Measurements from ENCODE around the gene MYO5B.
"Not testable (repeated sequence)": the region's sequence is repeated elsewhere in the genome, so short reads cannot be mapped to it uniquely, and the experiment has no call there.

The MYO5B gene

DNA sequence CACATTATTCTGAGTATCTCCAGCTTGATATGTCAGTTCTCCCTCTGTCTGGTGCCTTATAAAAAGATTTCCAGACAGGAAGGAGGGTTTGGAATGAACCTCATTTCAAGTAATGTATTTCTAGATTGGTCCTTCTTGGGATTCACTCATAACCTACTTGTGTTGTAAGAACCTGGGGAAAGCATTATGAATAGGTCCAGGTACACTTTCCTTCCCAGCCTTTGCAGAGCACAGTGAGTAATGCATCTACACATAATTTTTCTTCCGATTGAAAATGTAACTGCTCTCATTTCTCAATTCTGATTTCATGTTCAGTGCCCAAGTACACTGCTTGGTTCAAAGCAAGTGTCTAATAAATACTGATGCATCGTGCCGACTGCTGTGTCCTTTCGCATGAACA, 356.6 kb downstream of the MYO5B start:
- Mint-ChIP-seq H3K9me3 (no peaks in the 10 kb centered on the region), H3K27ac (no peak overlapping the region), H3K4me3 (no peak overlapping the region), H3K4me1 (peaks cover 15% of the 10 kb centered on the region), H3K36me3 (ENCODE audit: low read depth) (peaks cover 6% of the 10 kb centered on the region), H3K27me3 (ENCODE audit: low read depth) (no peaks in the 10 kb centered on the region)
- TF ChIP-seq, protein P1, sequence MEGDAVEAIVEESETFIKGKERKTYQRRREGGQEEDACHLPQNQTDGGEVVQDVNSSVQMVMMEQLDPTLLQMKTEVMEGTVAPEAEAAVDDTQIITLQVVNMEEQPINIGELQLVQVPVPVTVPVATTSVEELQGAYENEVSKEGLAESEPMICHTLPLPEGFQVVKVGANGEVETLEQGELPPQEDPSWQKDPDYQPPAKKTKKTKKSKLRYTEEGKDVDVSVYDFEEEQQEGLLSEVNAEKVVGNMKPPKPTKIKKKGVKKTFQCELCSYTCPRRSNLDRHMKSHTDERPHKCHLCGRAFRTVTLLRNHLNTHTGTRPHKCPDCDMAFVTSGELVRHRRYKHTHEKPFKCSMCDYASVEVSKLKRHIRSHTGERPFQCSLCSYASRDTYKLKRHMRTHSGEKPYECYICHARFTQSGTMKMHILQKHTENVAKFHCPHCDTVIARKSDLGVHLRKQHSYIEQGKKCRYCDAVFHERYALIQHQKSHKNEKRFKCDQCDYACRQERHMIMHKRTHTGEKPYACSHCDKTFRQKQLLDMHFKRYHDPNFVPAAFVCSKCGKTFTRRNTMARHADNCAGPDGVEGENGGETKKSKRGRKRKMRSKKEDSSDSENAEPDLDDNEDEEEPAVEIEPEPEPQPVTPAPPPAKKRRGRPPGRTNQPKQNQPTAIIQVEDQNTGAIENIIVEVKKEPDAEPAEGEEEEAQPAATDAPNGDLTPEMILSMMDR (IDR thresholded peaks at IDR 0.05; ENCODE audit: unreplicated experiment in 3 of 3), result no peak

DNA sequence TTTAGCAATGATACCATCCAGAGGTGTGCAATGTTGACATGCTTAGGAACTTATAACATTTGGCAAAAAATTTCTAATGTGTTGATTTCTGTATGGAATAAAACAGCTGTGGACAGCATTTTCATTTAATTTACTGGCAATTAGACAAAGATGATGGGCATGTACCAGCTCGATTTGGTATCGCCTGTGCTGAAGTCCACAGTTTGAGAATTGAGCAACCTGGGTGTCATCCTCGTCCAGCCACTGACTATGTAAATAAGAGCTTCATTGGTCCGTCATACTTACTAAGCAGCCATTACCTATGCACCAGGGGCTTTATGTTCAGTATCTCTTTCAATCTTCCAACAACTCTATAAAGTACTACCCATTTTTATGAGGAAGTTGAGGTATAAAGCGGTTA, 357.1 kb downstream of the MYO5B start:
- H3K27me3 Mint-ChIP-seq (ENCODE audit: low read depth), result no peaks in the 10 kb centered on the region

DNA sequence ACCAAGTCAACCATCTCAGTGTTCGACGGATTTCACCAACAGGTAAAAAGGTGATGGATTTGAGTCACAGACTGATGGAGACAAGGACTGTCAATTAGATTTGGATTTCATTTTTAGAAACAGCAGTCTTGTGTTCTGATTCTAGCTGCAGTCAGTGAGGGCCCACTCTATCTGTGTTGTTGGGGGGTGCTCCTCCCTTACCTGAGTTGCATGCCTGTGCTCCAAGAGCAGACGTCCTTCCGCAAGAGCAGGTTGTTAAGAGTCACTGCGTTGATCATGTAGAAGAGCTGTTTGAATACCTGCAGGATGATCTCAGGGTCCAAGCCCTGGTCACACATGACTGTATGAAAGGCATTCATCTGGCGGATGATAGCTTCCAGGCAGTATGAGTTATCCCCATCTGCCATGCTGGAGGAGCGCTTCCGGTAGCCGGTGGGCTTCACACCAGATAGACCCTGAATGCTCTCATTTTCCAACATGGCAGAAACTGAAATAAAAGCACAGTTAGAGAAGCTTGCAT, 357.6 kb downstream of the MYO5B start:
- H3K4me3 Mint-ChIP-seq; H3K36me3 Mint-ChIP-seq (ENCODE audit: low read depth); H3K9me3 Mint-ChIP-seq; H3K27me3 Mint-ChIP-seq (ENCODE audit: low read depth): not testable (repeated sequence)
- Mint-ChIP-seq H3K27ac (peak overlapping the region in 1 of 3 experiments; percentile 70), H3K4me1 (peaks cover 10% of the 10 kb centered on the region)

More for the DNA sequence above, 357.1 kb downstream of the MYO5B start:
- H3K36me3 Mint-ChIP-seq (ENCODE audit: low read depth), result peaks cover 6% of the 10 kb centered on the region
- TF ChIP-seq, protein P1 (IDR thresholded peaks at IDR 0.05; ENCODE audit: unreplicated experiment in 3 of 3), result no peak
- H3K4me1 Mint-ChIP-seq, result peaks cover 10% of the 10 kb centered on the region
- no peaks in the 10 kb centered on the region for H3K9me3 Mint-ChIP-seq
- H3K27ac Mint-ChIP-seq, result no peak overlapping the region
- no peak overlapping the region for H3K4me3 Mint-ChIP-seq

DNA sequence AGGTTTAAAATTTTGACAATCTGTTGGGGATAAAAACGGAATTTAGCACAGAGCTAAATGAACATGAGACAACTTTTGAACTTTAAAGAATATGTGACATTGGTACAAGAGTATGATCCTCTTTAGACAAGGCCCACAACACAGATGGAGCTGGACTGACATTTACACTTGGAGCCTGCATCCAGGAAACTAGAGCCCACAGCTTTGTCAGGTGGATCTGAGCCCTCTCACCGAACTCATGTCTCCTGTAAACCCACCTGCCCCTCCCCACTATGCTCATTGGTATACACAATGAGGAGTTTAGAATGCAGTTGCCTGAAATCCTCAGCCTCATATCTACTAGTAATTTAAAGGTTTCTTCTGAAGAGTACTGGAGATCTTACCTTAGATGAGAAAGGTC, 359.5 kb downstream of the MYO5B start:
- no peaks in the 10 kb centered on the region for H3K4me1 Mint-ChIP-seq
- no peak overlapping the region for H3K4me3 Mint-ChIP-seq
- no peaks in the 10 kb centered on the region for H3K9me3 Mint-ChIP-seq
- no peaks in the 10 kb centered on the region for H3K27me3 Mint-ChIP-seq (ENCODE audit: low read depth)
- TF ChIP-seq, protein P1 (IDR thresholded peaks at IDR 0.05; ENCODE audit: unreplicated experiment in 3 of 3), result no peak
- peaks cover 10% of the 10 kb centered on the region for H3K36me3 Mint-ChIP-seq (ENCODE audit: low read depth)
- peak overlapping the region in 1 of 3 experiments; percentile 31 for H3K27ac Mint-ChIP-seq

DNA sequence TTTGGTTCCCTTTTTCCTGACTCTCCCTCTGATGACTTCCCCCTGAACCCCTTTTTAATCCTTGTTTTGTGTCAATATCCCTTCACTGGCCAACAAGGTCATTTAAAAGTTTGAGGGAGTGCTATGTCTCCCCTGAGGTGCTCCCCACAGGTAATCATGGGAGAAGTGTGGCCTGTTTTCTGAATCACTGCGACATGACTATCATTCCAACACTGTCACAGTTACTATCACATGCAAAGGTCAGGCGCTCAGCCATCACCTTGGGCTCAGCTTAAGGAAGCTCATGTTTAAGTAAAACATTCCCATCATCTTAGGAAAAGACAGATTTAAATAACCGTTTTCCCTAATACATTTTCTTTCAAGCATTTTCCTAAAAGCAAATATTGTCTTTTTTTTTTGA, 360.7 kb downstream of the MYO5B start:
- Mint-ChIP-seq H3K36me3 (ENCODE audit: low read depth) (peaks cover 20% of the 10 kb centered on the region), H3K4me3 (no peak overlapping the region), H3K27me3 (ENCODE audit: low read depth) (no peaks in the 10 kb centered on the region), H3K9me3 (peaks cover 9% of the 10 kb centered on the region), H3K27ac (peak overlapping the region in 1 of 3 experiments; percentile 43), H3K4me1 (no peaks in the 10 kb centered on the region)
- TF ChIP-seq, protein P1 (IDR thresholded peaks at IDR 0.05; ENCODE audit: unreplicated experiment in 3 of 3), result no peak

DNA sequence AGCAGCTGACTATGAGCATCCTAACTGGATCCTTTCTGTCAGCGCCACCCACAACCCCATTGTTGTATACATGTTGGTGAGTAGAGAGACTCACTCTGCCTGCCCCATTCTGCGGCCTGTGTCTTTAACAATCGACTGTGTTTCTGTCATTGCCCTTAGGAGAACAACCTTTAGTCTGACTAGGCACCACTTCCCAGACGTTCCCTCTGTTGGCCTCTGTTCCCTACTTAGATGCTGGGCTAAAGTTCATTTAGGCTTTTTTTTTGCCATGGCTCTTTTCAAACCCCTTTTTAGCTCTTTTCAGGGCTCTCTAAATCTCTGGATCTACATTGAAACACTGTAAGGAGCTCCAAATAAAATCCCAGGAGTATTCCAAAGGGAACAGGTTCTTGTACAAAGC, 361.1 kb downstream of the MYO5B start:
- no peaks in the 10 kb centered on the region for H3K27me3 Mint-ChIP-seq (ENCODE audit: low read depth)
- peak overlapping the region in 1 of 3 experiments; percentile 43 for H3K27ac Mint-ChIP-seq
- TF ChIP-seq, protein P1 (IDR thresholded peaks at IDR 0.05; ENCODE audit: unreplicated experiment in 3 of 3), result no peak
- peaks cover 13% of the 10 kb centered on the region for H3K9me3 Mint-ChIP-seq
- peaks cover 24% of the 10 kb centered on the region for H3K36me3 Mint-ChIP-seq (ENCODE audit: low read depth)
- H3K4me1 Mint-ChIP-seq, result no peaks in the 10 kb centered on the region
- no peak overlapping the region for H3K4me3 Mint-ChIP-seq
